IMR-90 (cell line): ENCODE results near the gene KLHL36. TPM values are rescaled to one million over a fixed set of nuclear protein-coding genes. Genes with fewer than 3 reads are reported as not detected.

ENCODE experiments used
- ATAC-seq: fragments of 200-7000 bp; cut with Tn5 transposase; 2 replicates; pipeline ENCODE4 v1.9.1; 2020; ENCODE audit warnings: low read depth, mild to moderate bottlenecking, moderate library complexity
- BruUV-seq: library from RNA; stranded (reverse); fragments of 400-500 nt; replicated peaks from 2 replicates; lab custom pipeline; 2021; lab: Mats Ljungman, UMichigan
- CTCF ChIA-PET: fragments of 300-600 bp; formaldehyde crosslinking; extraction: SDS; loops from one replicate; lab custom pipeline; 2021; ENCODE audit warnings: antibody characterized with exemption; lab: Yijun Ruan, JAX
- POLR2A ChIA-PET: fragments of 300-600 bp; sonication (Branson Sonifier 250); formaldehyde crosslinking; loops from one replicate; lab custom pipeline; 2022; ENCODE audit warnings: antibody characterized with exemption; ENCODE audit not compliant: unreplicated experiment; lab: Charles Lee
- DNase-seq: peaks from one replicate; pipeline ENCODE4 v3.0.0; 2013
- H2AFZ ChIP-seq: replicated peaks from 2 replicates; pipeline ENCODE3; 2013; ENCODE audit warnings: low read length, mild to moderate bottlenecking; ENCODE audit not compliant: poor library complexity
- H2AK5ac ChIP-seq: 2 replicates; pipeline ENCODE4 v1.6.1; 2013; ENCODE audit warnings: low read depth, low read length, inconsistent platforms
- H2AK9ac ChIP-seq: replicated peaks from 2 replicates; pipeline ENCODE3; 2013; ENCODE audit warnings: mild to moderate bottlenecking, low read depth, low read length, moderate library complexity; ENCODE audit not compliant: poor library complexity
- H2BK120ac ChIP-seq: 2 replicates; pipeline ENCODE4 v1.6.1; 2013; ENCODE audit warnings: low read depth, low read length, inconsistent platforms
- H2BK15ac ChIP-seq: 3 replicates; pipeline ENCODE4 v1.6.1; 2013; ENCODE audit warnings: low read depth, low read length, inconsistent platforms
- H2BK20ac ChIP-seq: 2 replicates; pipeline ENCODE4 v1.6.1; 2013; ENCODE audit warnings: low read depth, mild to moderate bottlenecking, inconsistent platforms, low read length, moderate library complexity
- H2BK5ac ChIP-seq: 2 replicates; pipeline ENCODE4 v1.6.1; 2013; ENCODE audit warnings: mild to moderate bottlenecking, low read depth, low read length, inconsistent platforms; ENCODE audit not compliant: poor library complexity, severe bottlenecking
- H3K14ac ChIP-seq: replicated peaks from 2 replicates; pipeline ENCODE4 v1.6.1; 2013; ENCODE audit warnings: low read depth, low read length, inconsistent platforms
- H3K18ac ChIP-seq: 2 replicates; pipeline ENCODE4 v1.6.1; 2013; ENCODE audit warnings: low read depth, low read length, control low read depth
- H3K23ac ChIP-seq: 2 replicates; pipeline ENCODE4 v1.6.1; 2013; ENCODE audit warnings: low read depth, low read length, inconsistent platforms
- H3K27ac ChIP-seq: 2 replicates; pipeline ENCODE4 v1.5.1; 2013; ENCODE audit warnings: mild to moderate bottlenecking, control low read depth, low read length; ENCODE audit not compliant: insufficient read depth
- H3K27me3 ChIP-seq: 2 replicates; pipeline ENCODE4 v1.6.1; 2013; ENCODE audit warnings: low read length; ENCODE audit not compliant: control insufficient read depth, insufficient read depth
- H3K36me3 ChIP-seq: 2 replicates; pipeline ENCODE4 v1.6.1; 2013; ENCODE audit warnings: low read length, mixed read lengths; ENCODE audit not compliant: control insufficient read depth, insufficient read depth
- H3K4ac ChIP-seq: 2 replicates; pipeline ENCODE4 v1.6.1; 2013; ENCODE audit warnings: low read depth, low read length, inconsistent platforms
- H3K4me1 ChIP-seq: 2 replicates; pipeline ENCODE4 v1.6.1; 2013; ENCODE audit warnings: low read length, mixed read lengths; ENCODE audit not compliant: control insufficient read depth, insufficient read depth
- H3K4me2 ChIP-seq: 2 replicates; pipeline ENCODE4 v1.6.1; 2013; ENCODE audit warnings: low read depth, mild to moderate bottlenecking, control low read depth, low read length, moderate library complexity
- H3K4me3 ChIP-seq: 2 replicates; pipeline ENCODE4 v1.5.1; 2013; ENCODE audit warnings: low read depth, mild to moderate bottlenecking, control low read depth, low read length, moderate library complexity; ENCODE audit not compliant: insufficient read depth
- H3K56ac ChIP-seq: 2 replicates; pipeline ENCODE4 v1.6.1; 2013; ENCODE audit warnings: low read length, inconsistent platforms; ENCODE audit not compliant: insufficient read depth; ENCODE audit errors: extremely low read depth
- H3K79me1 ChIP-seq, 2 experiments: 2 replicates each; pipeline ENCODE4 v1.6.1; 2013; ENCODE audit warnings: low read length in 2 of 2, inconsistent platforms in 1 of 2, low read depth in 1 of 2
- H3K9ac ChIP-seq: 2 replicates; pipeline ENCODE4 v1.6.1; 2013; ENCODE audit warnings: low read depth, low read length, control low read depth
- H3K9me1 ChIP-seq: 2 replicates; pipeline ENCODE4 v1.6.1; 2013; ENCODE audit warnings: low read length, inconsistent platforms; ENCODE audit not compliant: insufficient read depth
- H3K9me3 ChIP-seq: 2 replicates; pipeline ENCODE4 v1.6.1; 2013; ENCODE audit warnings: low read length; ENCODE audit not compliant: control insufficient read depth, insufficient read depth
- H4K20me1 ChIP-seq: 2 replicates; pipeline ENCODE4 v1.6.1; 2013; ENCODE audit warnings: low read length, inconsistent platforms; ENCODE audit not compliant: insufficient read depth
- H4K5ac ChIP-seq: 2 replicates; pipeline ENCODE4 v1.6.1; 2013; ENCODE audit warnings: mild to moderate bottlenecking, low read depth, low read length, control low read depth
- H4K8ac ChIP-seq, 2 experiments: 2 replicates each; pipeline ENCODE4 v1.6.1; 2013; ENCODE audit warnings: low read depth in 2 of 2, low read length in 2 of 2, control low read depth in 1 of 2, inconsistent platforms in 1 of 2
- H4K91ac ChIP-seq: 2 replicates; pipeline ENCODE4 v1.6.1; 2013; ENCODE audit warnings: low read depth, low read length, inconsistent platforms; ENCODE audit not compliant: insufficient read depth
- BHLHE40 ChIP-seq: fragments of 150-350 bp; IDR thresholded peaks from 2 replicates; pipeline ENCODE4 v1.6.1; 2016; ENCODE audit warnings: mild to moderate bottlenecking, low read depth, low read length
- CEBPB ChIP-seq: IDR thresholded peaks from 2 replicates; pipeline ENCODE4 v1.6.1; 2012; ENCODE audit warnings: low read depth, low read length, improper control_type of control experiment
- CHD1 ChIP-seq: IDR thresholded peaks from 2 replicates; pipeline ENCODE4 v1.6.1; 2012; ENCODE audit warnings: low read depth, low read length, improper control_type of control experiment
- FOS ChIP-seq: fragments of 150-350 bp; IDR thresholded peaks from 2 replicates; pipeline ENCODE4 v1.6.1; 2016; ENCODE audit warnings: low read depth, low read length
- MAFK ChIP-seq: IDR thresholded peaks from 2 replicates; pipeline ENCODE4 v1.6.1; 2012; ENCODE audit warnings: low read depth, low read length, improper control_type of control experiment
- MAZ ChIP-seq: IDR thresholded peaks from 2 replicates; pipeline ENCODE4 v1.6.1; 2012; ENCODE audit warnings: low read depth, mild to moderate bottlenecking, low read length, improper control_type of control experiment, moderate library complexity, borderline replicate concordance
- MXI1 ChIP-seq: IDR thresholded peaks from 2 replicates; pipeline ENCODE4 v1.6.1; 2012; ENCODE audit warnings: low read depth, mild to moderate bottlenecking, low read length, moderate library complexity, borderline replicate concordance
- NFE2L2 ChIP-seq: fragments of 150-350 bp; IDR thresholded peaks from 2 replicates; pipeline ENCODE4 v1.6.1; 2016; ENCODE audit warnings: low read depth, mild to moderate bottlenecking, low read length
- POLR2A ChIP-seq: IDR thresholded peaks from 2 replicates; pipeline ENCODE4 v1.6.1; 2012; ENCODE audit warnings: mild to moderate bottlenecking, low read depth, low read length
- RAD21 ChIP-seq: IDR thresholded peaks from 2 replicates; pipeline ENCODE4 v1.6.1; 2012; ENCODE audit warnings: low read length, improper control_type of control experiment
- RCOR1 ChIP-seq: IDR thresholded peaks from 2 replicates; pipeline ENCODE4 v1.6.1; 2012; ENCODE audit warnings: mild to moderate bottlenecking, low read length, improper control_type of control experiment; ENCODE audit not compliant: insufficient replicate concordance
- RFX5 ChIP-seq: IDR thresholded peaks from 2 replicates; pipeline ENCODE4 v1.8.0; 2012; ENCODE audit warnings: low read depth, mild to moderate bottlenecking, low read length, moderate library complexity
- SMC3 ChIP-seq: fragments of 150-350 bp; IDR thresholded peaks from 2 replicates; pipeline ENCODE4 v1.6.1; 2016; ENCODE audit warnings: low read depth, mild to moderate bottlenecking, antibody characterized with exemption, low read length, moderate library complexity
- WGBS, 2 experiments: methylation state at CpG; one replicate each; pipeline versions ENCODE4 v1.1.5 to v1.1.7; 2013; ENCODE audit warnings: missing lambda C conversion rate in 2 of 2; ENCODE audit not compliant: insufficient read length in 1 of 2; ENCODE audit errors: extremely low coverage in 2 of 2; 5-methylcytosine and 5-hydroxymethylcytosine counted together
- dilution Hi-C: fragments of 300-500 bp; cut with HindIII; formaldehyde crosslinking; loops from one replicate; pipeline ENCODE4 v1.14.3; 2018; ENCODE audit warnings: low sequenced_read_pairs; ENCODE audit not compliant: unreplicated experiment
- in situ Hi-C: fragments of 300-500 bp; cut with MboI; formaldehyde crosslinking; loops from 3 replicates; pipeline ENCODE4 v1.14.3; 2019; ENCODE audit warnings: low sequenced_read_pairs, inconsistent platforms, mixed read lengths
- intact Hi-C: fragments of 100-400 bp; cut with micrococcal nuclease; formaldehyde crosslinking; loops from 2 replicates; pipeline ENCODE4 v1.10.0; 2022
- polyA plus RNA-seq, 3 experiments: library from polyadenylated mRNA; depleted of rRNA; stranded (reverse); fragments of >200 nt; gene quantifications; 2 replicates each; pipeline ENCODE4 v1.2.3, GENCODE V29; 2012; ENCODE audit warnings: low replicate concordance in 1 of 3
- total RNA-seq: library from RNA; depleted of rRNA; stranded (reverse); fragments of >200 nt; gene quantifications from 2 replicates; pipeline ENCODE4 v1.2.3, GENCODE V29; 2012
- TF ChIP-seq, protein P1 (sequence below): fragments of 150-350 bp; IDR thresholded peaks from 2 replicates; pipeline ENCODE4 v1.6.1; 2016; ENCODE audit warnings: low read depth, mild to moderate bottlenecking, low read length, moderate library complexity, borderline replicate concordance
- TF ChIP-seq, protein P2 (sequence below): conservative IDR thresholded peaks from 2 replicates; pipeline ENCODE4 v1.5.1; 2012; ENCODE audit warnings: mild to moderate bottlenecking, low read depth, low read length, improper control_type of control experiment
- TF ChIP-seq, protein P3 (sequence below): fragments of 150-350 bp; IDR thresholded peaks from 2 replicates; pipeline ENCODE4 v1.6.1; 2017; ENCODE audit warnings: mild to moderate bottlenecking, antibody characterized with exemption, low read length, low read depth

KLHL36 gene
- total and polyA plus RNA-seq, 2 of the 4 experiments (the other 2 are of a cell fraction) = 45.9 to 46.3 TPM

DNA sequence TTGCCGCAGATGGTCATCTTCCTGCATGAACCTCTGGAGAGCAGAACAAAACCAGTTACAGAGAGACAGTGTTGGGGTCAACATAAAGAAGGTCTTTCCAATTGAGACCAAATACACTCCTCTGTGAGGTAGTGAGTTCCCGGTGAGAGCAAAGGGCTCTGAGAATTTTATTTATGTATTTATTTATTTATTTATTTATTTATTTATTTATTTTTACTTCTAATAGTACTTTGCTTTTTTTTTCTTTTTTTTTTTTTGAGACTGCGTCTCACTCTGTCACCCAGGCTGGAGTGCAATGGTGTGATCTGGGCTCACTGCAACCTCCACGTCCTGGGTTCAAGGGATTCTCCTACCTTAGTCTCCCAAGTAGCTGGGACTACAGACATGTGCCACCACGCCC is 18.3 kb upstream of the KLHL36 start:
- ChIA-PET POLR2A (no interaction called here), CTCF (no interaction called here)
- Histone ChIP-seq H2AK5ac (0 out of 2 replicates have a peak overlapping the region, but pooled peaks have one; percentile 33), H3K9me1 (peaks cover 7% of the 10 kb centered on the region; the same call in 1 of the 2 replicates), H4K91ac (no peak overlapping the region), H3K27me3 (no peaks in the 10 kb centered on the region), H2AK9ac (peak overlapping the region; percentile 89), H3K18ac (no peak overlapping the region), H4K20me1 (no peaks in the 10 kb centered on the region), H3K36me3 (no peaks in the 10 kb centered on the region), H3K79me1 (no peaks in the 10 kb centered on the region), H2BK15ac (no peak overlapping the region), H4K5ac (no peak overlapping the region), H3K4ac (no peak overlapping the region), H3K4me1 (peaks cover 4% of the 10 kb centered on the region; the same call in 1 of the 2 replicates), H3K9ac (no peak overlapping the region), H3K9me3 (no peaks in the 10 kb centered on the region), H3K27ac (no peak overlapping the region), H4K8ac (no peak overlapping the region), H2BK20ac (no peak overlapping the region), H2BK120ac (no peak overlapping the region), H3K4me2 (no peak overlapping the region), H3K23ac (no peak overlapping the region), H3K56ac (no peak overlapping the region), H3K4me3 (no peak overlapping the region), H3K14ac (no peak overlapping the region), H2BK5ac (no peak overlapping the region), H2AFZ (peak overlapping the region; percentile 66)
- no CpG with 5 or more reads among the region's 5 CpGs for WGBS, 2 experiments
- TF ChIP-seq, protein P1, sequence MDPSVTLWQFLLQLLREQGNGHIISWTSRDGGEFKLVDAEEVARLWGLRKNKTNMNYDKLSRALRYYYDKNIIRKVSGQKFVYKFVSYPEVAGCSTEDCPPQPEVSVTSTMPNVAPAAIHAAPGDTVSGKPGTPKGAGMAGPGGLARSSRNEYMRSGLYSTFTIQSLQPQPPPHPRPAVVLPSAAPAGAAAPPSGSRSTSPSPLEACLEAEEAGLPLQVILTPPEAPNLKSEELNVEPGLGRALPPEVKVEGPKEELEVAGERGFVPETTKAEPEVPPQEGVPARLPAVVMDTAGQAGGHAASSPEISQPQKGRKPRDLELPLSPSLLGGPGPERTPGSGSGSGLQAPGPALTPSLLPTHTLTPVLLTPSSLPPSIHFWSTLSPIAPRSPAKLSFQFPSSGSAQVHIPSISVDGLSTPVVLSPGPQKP = no peak
- no peak for TF ChIP-seq MAFK
- TF ChIP-seq MAZ = no peak
- TF ChIP-seq, protein P2, sequence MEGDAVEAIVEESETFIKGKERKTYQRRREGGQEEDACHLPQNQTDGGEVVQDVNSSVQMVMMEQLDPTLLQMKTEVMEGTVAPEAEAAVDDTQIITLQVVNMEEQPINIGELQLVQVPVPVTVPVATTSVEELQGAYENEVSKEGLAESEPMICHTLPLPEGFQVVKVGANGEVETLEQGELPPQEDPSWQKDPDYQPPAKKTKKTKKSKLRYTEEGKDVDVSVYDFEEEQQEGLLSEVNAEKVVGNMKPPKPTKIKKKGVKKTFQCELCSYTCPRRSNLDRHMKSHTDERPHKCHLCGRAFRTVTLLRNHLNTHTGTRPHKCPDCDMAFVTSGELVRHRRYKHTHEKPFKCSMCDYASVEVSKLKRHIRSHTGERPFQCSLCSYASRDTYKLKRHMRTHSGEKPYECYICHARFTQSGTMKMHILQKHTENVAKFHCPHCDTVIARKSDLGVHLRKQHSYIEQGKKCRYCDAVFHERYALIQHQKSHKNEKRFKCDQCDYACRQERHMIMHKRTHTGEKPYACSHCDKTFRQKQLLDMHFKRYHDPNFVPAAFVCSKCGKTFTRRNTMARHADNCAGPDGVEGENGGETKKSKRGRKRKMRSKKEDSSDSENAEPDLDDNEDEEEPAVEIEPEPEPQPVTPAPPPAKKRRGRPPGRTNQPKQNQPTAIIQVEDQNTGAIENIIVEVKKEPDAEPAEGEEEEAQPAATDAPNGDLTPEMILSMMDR = no peak
- TF ChIP-seq POLR2A = no peak
- TF ChIP-seq, protein P3, sequence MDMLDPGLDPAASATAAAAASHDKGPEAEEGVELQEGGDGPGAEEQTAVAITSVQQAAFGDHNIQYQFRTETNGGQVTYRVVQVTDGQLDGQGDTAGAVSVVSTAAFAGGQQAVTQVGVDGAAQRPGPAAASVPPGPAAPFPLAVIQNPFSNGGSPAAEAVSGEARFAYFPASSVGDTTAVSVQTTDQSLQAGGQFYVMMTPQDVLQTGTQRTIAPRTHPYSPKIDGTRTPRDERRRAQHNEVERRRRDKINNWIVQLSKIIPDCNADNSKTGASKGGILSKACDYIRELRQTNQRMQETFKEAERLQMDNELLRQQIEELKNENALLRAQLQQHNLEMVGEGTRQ = no peak
- no peak for TF ChIP-seq CHD1
- TF ChIP-seq MXI1 = no peak
- TF ChIP-seq FOS = no peak
- no peak for TF ChIP-seq RFX5
- no peak for TF ChIP-seq RCOR1
- no peak for TF ChIP-seq SMC3
- TF ChIP-seq BHLHE40 = no peak
- TF ChIP-seq CEBPB = no peak
- TF ChIP-seq NFE2L2 = no peak
- TF ChIP-seq RAD21 = no peak
- dilution Hi-C loops = no loop called here
- BruUV-seq = no TSS peak
- no peak for ATAC-seq
- intact Hi-C loops = no loop called here
- in situ Hi-C loops = loop anchor here (25.0 kb wide), 2 partner anchors 332 to 343 kb away; partner anchors contain the start of gene WFDC1
- DNase-seq = no peak
